Lung (tissue), 12 donors: Measurements from ENCODE around the gene BTBD1. TPM values are rescaled to one million over a fixed set of nuclear protein-coding genes. Genes with fewer than 3 reads are reported as not detected.
A peak's percentile ranks its signal among the peaks of the same experiment; 100 is the strongest.

ENCODE experiments used
- ATAC-seq: fragments of 200-7000 bp; cut with Tn5 transposase; one replicate; pipeline ENCODE4 v1.9.1; 2020; ENCODE audit warnings: moderate number of reproducible peaks; ENCODE audit not compliant: insufficient read depth, low FRiP score
- DNase-seq, 3 donors: peaks; one replicate each; pipeline ENCODE4 v3.0.0-alpha.2; 2013 to 2017
- H3K27ac ChIP-seq, 2 donors: one replicate each; pipeline ENCODE4 v1.5.1; 2013; ENCODE audit warnings: mild to moderate bottlenecking in 2 of 2, moderate library complexity in 2 of 2, control low read depth in 1 of 2, inconsistent platforms in 1 of 2, low read depth in 1 of 2, low read length in 1 of 2
- H3K27me3 ChIP-seq, 3 donors: one replicate each; pipeline ENCODE4 v1.5.1; 2013; ENCODE audit warnings: low read length in 2 of 3; ENCODE audit not compliant: control insufficient read depth in 3 of 3, insufficient read depth in 3 of 3
- H3K36me3 ChIP-seq, 4 donors: one replicate each; pipeline ENCODE4 v1.5.1; 2013; ENCODE audit warnings: low read length in 4 of 4, mild to moderate bottlenecking in 1 of 4, moderate library complexity in 1 of 4; ENCODE audit not compliant: control insufficient read depth in 4 of 4, insufficient read depth in 4 of 4
- H3K4me1 ChIP-seq, 5 donors: one replicate each; pipeline ENCODE4 v1.5.1; 2013; ENCODE audit warnings: low read length in 5 of 5, mild to moderate bottlenecking in 2 of 5, moderate library complexity in 1 of 5; ENCODE audit not compliant: control insufficient read depth in 5 of 5, insufficient read depth in 5 of 5
- H3K4me3 ChIP-seq: one replicate; pipeline ENCODE4 v1.5.1; 2013; ENCODE audit warnings: mild to moderate bottlenecking, control low read depth, moderate library complexity
- H3K9ac ChIP-seq, 2 donors: one replicate each; pipeline ENCODE4 v1.5.1; 2013; ENCODE audit warnings: low read length in 2 of 2, control low read depth in 1 of 2; ENCODE audit not compliant: insufficient read depth in 1 of 2
- H3K9me3 ChIP-seq, 4 donors: one replicate each; pipeline ENCODE4 v1.5.1; 2013; ENCODE audit warnings: low read length in 3 of 4, mild to moderate bottlenecking in 1 of 4, moderate library complexity in 1 of 4; ENCODE audit not compliant: control insufficient read depth in 4 of 4, insufficient read depth in 3 of 4
- CTCF ChIP-seq: IDR thresholded peaks from 2 replicates; pipeline ENCODE4 v1.5.1; 2012; ENCODE audit warnings: mild to moderate bottlenecking; ENCODE audit errors: control extremely low read depth, extremely low read depth
- WGBS, 2 donors: extraction: QIAGEN DNeasy Blood & Tissue Kit; methylation state at CpG; one replicate each; pipeline ENCODE4 v1.1.7; 2013; 5-methylcytosine and 5-hydroxymethylcytosine counted together
- polyA plus RNA-seq, 2 donors: library from polyadenylated mRNA; stranded (reverse); fragments of 200-250 nt; gene quantifications; one replicate each; pipeline ENCODE4 v1.2.1, GENCODE V29; 2013
- total RNA-seq, 2 donors: library from RNA; depleted of rRNA in 1 of 2; stranded (reverse); fragments of >200 nt in 1 of 2; gene quantifications; one replicate each; pipeline ENCODE4 v1.2.1, GENCODE V29; 2014 to 2021
- donor health status: control.
- donor health status: control.
- donor health status: Bipolar disorder and iron deficiency.
- donor health status: healthy.
- donor health status: DM: yes; HTN: yes; CAD: no.

The BTBD1 gene
- total and polyA plus RNA-seq, 4 donors: 10.7 to 71.0 (median 37.0) TPM

GRCh38 chr15:83057696-83058376, 9.2 kb downstream of the BTBD1 start:
- no peak overlapping the region for H3K4me3 ChIP-seq
- no peaks in the 10 kb centered on the region for H3K9me3 ChIP-seq
- no peak for TF ChIP-seq CTCF
- peak overlapping the region in 1 of 2 donors; percentile 7 for H3K27ac ChIP-seq
- H3K4me1 ChIP-seq: peaks cover 0 to 34% (median 18%) of the 10 kb centered on the region in 5 donors
- 79 to 87% methylated on average over 7 of the region's 7 CpGs for WGBS, 2 donors
- H3K36me3 ChIP-seq: peaks cover 0 to 15% (median 12%) of the 10 kb centered on the region in 4 donors
- no peaks in the 10 kb centered on the region for H3K27me3 ChIP-seq
- no peak overlapping the region for H3K9ac ChIP-seq
- DNase-seq: peak; percentile 56 to 84 (median 80)
- no peak for ATAC-seq

DNA sequence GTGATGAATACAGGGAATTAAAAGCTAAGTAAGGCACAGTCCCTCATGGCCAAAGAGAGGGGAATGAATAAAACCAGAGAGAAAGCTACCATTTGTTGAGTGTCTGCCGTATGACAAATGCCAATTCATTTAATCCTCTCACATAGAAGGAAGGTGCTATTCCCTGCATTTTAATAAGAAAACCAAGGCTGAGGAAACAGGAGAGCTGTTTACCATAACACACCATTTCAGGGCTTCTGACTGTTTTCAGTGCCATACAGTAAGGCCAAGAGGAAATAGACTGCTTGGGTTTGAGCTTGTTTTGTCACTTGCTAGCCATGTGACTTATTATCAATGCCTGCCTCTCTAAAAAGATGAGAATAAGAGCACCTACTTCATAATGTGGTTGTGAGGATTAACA, 10.1 kb downstream of the BTBD1 start:
- Histone ChIP-seq H3K4me1 (peaks cover 0 to 26% (median 14%) of the 10 kb centered on the region in 5 donors), H3K27me3 (no peaks in the 10 kb centered on the region), H3K9me3 (no peaks in the 10 kb centered on the region), H3K9ac (peak overlapping the region in 1 of 2 donors; percentile 55), H3K36me3 (peaks cover 0 to 15% (median 12%) of the 10 kb centered on the region in 4 donors), H3K4me3 (no peak overlapping the region), H3K27ac (no peak overlapping the region)
- TF ChIP-seq CTCF: no peak
- 90 to 96% methylated on average over 1 of the region's 1 CpG for WGBS, 2 donors
- DNase-seq: no peak
- no peak for ATAC-seq

DNA sequence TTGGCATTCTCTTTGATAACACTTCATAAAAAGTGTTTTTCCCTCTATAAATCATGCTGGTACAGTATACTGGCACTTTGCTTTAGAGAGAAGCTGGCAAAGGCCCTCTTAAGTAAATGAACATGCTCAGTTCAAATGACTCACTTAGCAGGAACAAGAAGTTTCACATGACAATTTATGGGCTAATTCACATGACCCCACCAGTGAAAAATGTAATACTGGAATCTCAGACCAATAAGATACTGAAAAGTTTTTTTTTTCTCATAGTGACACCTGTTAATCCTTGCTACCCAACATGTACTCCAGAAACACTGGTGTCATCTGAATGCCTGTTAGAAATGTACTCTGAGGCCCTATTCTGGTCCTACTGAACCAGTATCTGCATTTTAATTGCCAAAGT, 13.9 kb downstream of the BTBD1 start:
- Histone ChIP-seq H3K36me3 (peaks cover 7 to 24% (median 17%) of the 10 kb centered on the region in 4 donors), H3K4me3 (no peak overlapping the region), H3K27ac (no peak overlapping the region), H3K4me1 (peaks cover 0 to 17% (median 10%) of the 10 kb centered on the region in 5 donors), H3K9me3 (no peaks in the 10 kb centered on the region), H3K27me3 (no peaks in the 10 kb centered on the region), H3K9ac (no peak overlapping the region)
- DNase-seq (no peak), ATAC-seq (no peak)
- no peak for TF ChIP-seq CTCF
